Measurements from ENCODE around the gene DOHH.

DNA sequence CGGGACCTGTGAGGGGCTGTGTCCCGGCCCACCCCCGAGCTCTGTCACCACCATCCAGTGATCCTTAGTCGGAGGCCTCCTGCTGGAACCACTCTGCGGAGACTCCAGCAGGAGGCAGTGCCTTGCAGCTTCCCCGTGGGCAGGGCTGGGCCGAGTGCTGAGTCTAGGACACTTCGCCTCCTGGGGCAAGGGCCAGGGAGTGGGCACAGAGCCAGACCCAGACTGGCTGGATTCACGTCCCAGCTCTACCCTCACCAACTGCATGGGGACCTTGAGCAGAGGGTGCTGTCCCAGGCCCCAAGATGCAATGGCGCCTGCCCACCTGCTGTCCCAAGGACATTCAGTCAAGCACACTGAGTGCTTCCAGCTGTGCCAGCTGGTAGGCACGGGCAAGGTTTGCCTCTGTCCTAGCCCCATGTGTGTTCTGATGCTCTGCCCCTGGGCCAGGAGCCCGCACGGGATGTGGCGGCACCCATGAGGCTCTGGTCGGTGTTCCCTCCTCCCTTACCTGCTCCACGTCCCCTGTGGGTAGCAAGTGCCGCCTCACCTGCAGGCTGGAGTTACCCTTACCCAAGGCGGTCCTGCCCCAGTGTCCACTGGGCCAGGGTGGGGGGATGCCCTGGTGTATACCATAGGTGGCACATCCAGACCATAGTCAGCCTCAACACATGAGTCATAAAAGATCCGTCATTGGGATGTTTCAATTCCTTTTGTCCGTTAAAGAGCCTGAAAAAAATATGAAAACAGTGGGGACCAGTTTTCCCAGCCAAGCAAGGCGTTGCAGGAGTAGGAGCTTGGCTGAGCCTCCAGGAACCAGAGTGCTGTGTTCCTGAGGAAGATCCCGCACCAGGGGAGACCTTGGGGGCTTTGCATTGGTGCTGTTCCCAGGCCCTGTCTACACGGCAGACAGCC lies 13.0 kb upstream of the DOHH start:
- TF ChIP-seq SUZ12 (IDR thresholded peaks at IDR 0.05; ENCODE audit: extremely low read depth, insufficient read depth, insufficient read length) = no peak
- no peak for TF ChIP-seq YY1 (IDR thresholded peaks at IDR 0.05; ENCODE audit: insufficient read depth, insufficient read length)
